Panc1 (cell line): ENCODE measurements around the gene MBTPS2. TPM values are rescaled to one million over a fixed set of nuclear protein-coding genes. Genes with fewer than 3 reads are reported as not detected.

Experiments used
- ATAC-seq: fragments of 200-7000 bp; cut with Tn5 transposase; 2 replicates; pipeline ENCODE4 v1.9.1; 2020; ENCODE audit warnings: mild to moderate bottlenecking, moderate library complexity
- BruUV-seq: library from RNA; stranded (reverse); fragments of 400-500 nt; replicated peaks from 2 replicates; lab custom pipeline; 2021; lab: Mats Ljungman, UMichigan
- CTCF ChIA-PET: fragments of 300-600 bp; sonication (Branson Sonifier 250); formaldehyde crosslinking; loops from one replicate; lab custom pipeline; 2022; ENCODE audit warnings: antibody characterized with exemption; lab: Charles Lee
- POLR2A ChIA-PET: fragments of 300-600 bp; sonication (Branson Sonifier 250); formaldehyde crosslinking; loops from one replicate; lab custom pipeline; 2022; ENCODE audit warnings: antibody characterized with exemption; lab: Charles Lee
- DNase-seq: peaks from one replicate; pipeline ENCODE4 v3.0.0-alpha.2; 2010; ENCODE audit warnings: low read depth, low spot score
- H3K27ac ChIP-seq: 2 replicates; pipeline ENCODE4 v1.5.1; 2011; ENCODE audit warnings: mild to moderate bottlenecking, low read length, inconsistent platforms
- H3K27me3 ChIP-seq: fragments of 200-500 bp; sonication (Bioruptor generic); 2 replicates; pipeline ENCODE4 v1.6.0; 2014; ENCODE audit warnings: low read length, inconsistent platforms; ENCODE audit not compliant: control insufficient read depth, insufficient read depth
- H3K36me3 ChIP-seq: fragments of 200-500 bp; sonication (Bioruptor generic); 2 replicates; pipeline ENCODE4 v1.5.1; 2014; ENCODE audit warnings: inconsistent platforms, mild to moderate bottlenecking, low read length, moderate library complexity; ENCODE audit not compliant: control insufficient read depth, insufficient read depth
- H3K4me1 ChIP-seq: 2 replicates; pipeline ENCODE4 v1.5.1; 2011; ENCODE audit warnings: inconsistent platforms, mild to moderate bottlenecking, low read length, moderate library complexity; ENCODE audit not compliant: control insufficient read depth, insufficient read depth
- H3K4me3 ChIP-seq, 2 experiments: 2 replicates each; pipeline ENCODE4 v1.5.1; 2011 to 2012; ENCODE audit warnings: low read depth in 2 of 2, low read length in 2 of 2, mild to moderate bottlenecking in 2 of 2, inconsistent platforms in 1 of 2, moderate library complexity in 1 of 2
- H3K9me3 ChIP-seq: fragments of 200-500 bp; sonication (Bioruptor generic); 2 replicates; pipeline ENCODE4 v1.5.1; 2014; ENCODE audit warnings: low read depth, mild to moderate bottlenecking, inconsistent platforms, low read length, moderate library complexity; ENCODE audit not compliant: control insufficient read depth, insufficient read depth
- POLR2AphosphoS5 ChIP-seq: IDR thresholded peaks from 2 replicates; pipeline ENCODE4 v1.6.1; 2012; ENCODE audit warnings: mild to moderate bottlenecking, low read depth, low read length, moderate library complexity
- SIN3A ChIP-seq: IDR thresholded peaks from 2 replicates; pipeline ENCODE4 v1.6.1; 2012; ENCODE audit warnings: low read depth, mild to moderate bottlenecking, low read length, moderate library complexity, borderline replicate concordance; ENCODE audit not compliant: insufficient read depth
- TCF7L2 ChIP-seq: IDR thresholded peaks from 2 replicates; pipeline ENCODE4 v1.6.1; 2011; ENCODE audit warnings: mild to moderate bottlenecking, low read depth, low read length, inconsistent platforms
- in situ Hi-C: cut with HindIII; loops from 2 replicates; pipeline ENCODE4 v1.10.0; 2016; ENCODE audit warnings: low sequenced_read_pairs, low pct_unique_long_range_greater_than_20kb
- intact Hi-C: fragments of 100-400 bp; cut with micrococcal nuclease; formaldehyde crosslinking; loops from one replicate; pipeline ENCODE4 v1.10.0; 2022; ENCODE audit not compliant: unreplicated experiment
- total RNA-seq: library from RNA; stranded (reverse); gene quantifications from one replicate; pipeline ENCODE4 v1.2.1, GENCODE V29; 2021; ENCODE audit not compliant: unreplicated experiment
- TF ChIP-seq, protein P1 (sequence below): fragments of 450-650 bp; IDR thresholded peaks from 2 replicates; pipeline ENCODE4 v1.5.1; 2017; ENCODE audit warnings: mild to moderate bottlenecking
- TF ChIP-seq, protein P2 (sequence below), 2 experiments: IDR thresholded peaks; 2 replicates each; pipeline ENCODE4 v1.6.1; 2011 to 2012; ENCODE audit warnings: low read depth in 2 of 2, control low read depth in 1 of 2, low read length in 1 of 2, mild to moderate bottlenecking in 1 of 2, moderate library complexity in 1 of 2; ENCODE audit not compliant: insufficient read depth in 1 of 2

Gene MBTPS2
- total RNA-seq, 1 experiment from 2014 or later, result 13.5 TPM

DNA sequence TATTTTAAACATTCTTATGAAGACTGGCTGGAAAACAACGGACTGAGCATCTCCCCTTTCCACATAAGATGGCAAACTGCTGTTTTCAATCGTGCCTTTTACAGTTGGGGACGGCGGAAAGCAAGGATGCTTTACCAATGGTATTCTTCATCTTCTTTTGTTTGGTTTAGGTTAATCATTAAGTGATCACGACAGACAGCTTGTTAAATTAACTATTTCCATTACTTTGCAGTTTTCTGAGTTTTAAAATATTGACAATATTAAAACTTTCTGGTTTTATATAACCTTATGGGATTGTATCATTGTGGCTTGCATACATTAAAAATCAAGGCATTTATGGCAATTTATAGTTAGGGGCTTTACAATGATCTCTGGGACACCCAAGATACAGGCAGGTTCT, 3.8 kb downstream of the MBTPS2 start:
- H3K4me3 ChIP-seq, result no peak overlapping the region
- H3K9me3 ChIP-seq, result no peaks in the 10 kb centered on the region
- POLR2A ChIA-PET, result no interaction called here
- no peak for TF ChIP-seq TCF7L2
- TF ChIP-seq, protein P1, sequence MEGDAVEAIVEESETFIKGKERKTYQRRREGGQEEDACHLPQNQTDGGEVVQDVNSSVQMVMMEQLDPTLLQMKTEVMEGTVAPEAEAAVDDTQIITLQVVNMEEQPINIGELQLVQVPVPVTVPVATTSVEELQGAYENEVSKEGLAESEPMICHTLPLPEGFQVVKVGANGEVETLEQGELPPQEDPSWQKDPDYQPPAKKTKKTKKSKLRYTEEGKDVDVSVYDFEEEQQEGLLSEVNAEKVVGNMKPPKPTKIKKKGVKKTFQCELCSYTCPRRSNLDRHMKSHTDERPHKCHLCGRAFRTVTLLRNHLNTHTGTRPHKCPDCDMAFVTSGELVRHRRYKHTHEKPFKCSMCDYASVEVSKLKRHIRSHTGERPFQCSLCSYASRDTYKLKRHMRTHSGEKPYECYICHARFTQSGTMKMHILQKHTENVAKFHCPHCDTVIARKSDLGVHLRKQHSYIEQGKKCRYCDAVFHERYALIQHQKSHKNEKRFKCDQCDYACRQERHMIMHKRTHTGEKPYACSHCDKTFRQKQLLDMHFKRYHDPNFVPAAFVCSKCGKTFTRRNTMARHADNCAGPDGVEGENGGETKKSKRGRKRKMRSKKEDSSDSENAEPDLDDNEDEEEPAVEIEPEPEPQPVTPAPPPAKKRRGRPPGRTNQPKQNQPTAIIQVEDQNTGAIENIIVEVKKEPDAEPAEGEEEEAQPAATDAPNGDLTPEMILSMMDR, result no peak
- no peak for TF ChIP-seq SIN3A
- no peak for TF ChIP-seq POLR2AphosphoS5
- TF ChIP-seq, protein P2, sequence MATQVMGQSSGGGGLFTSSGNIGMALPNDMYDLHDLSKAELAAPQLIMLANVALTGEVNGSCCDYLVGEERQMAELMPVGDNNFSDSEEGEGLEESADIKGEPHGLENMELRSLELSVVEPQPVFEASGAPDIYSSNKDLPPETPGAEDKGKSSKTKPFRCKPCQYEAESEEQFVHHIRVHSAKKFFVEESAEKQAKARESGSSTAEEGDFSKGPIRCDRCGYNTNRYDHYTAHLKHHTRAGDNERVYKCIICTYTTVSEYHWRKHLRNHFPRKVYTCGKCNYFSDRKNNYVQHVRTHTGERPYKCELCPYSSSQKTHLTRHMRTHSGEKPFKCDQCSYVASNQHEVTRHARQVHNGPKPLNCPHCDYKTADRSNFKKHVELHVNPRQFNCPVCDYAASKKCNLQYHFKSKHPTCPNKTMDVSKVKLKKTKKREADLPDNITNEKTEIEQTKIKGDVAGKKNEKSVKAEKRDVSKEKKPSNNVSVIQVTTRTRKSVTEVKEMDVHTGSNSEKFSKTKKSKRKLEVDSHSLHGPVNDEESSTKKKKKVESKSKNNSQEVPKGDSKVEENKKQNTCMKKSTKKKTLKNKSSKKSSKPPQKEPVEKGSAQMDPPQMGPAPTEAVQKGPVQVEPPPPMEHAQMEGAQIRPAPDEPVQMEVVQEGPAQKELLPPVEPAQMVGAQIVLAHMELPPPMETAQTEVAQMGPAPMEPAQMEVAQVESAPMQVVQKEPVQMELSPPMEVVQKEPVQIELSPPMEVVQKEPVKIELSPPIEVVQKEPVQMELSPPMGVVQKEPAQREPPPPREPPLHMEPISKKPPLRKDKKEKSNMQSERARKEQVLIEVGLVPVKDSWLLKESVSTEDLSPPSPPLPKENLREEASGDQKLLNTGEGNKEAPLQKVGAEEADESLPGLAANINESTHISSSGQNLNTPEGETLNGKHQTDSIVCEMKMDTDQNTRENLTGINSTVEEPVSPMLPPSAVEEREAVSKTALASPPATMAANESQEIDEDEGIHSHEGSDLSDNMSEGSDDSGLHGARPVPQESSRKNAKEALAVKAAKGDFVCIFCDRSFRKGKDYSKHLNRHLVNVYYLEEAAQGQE (IDR thresholded peaks at IDR 0.05; ENCODE audit: insufficient read depth in 1 of 2, low read depth in 2 of 2, low read length in 1 of 2), result no peak
- no peaks in the 10 kb centered on the region for H3K27me3 ChIP-seq
- DNase-seq, result no peak
- no peaks in the 10 kb centered on the region for H3K4me1 ChIP-seq
- H3K27ac ChIP-seq, result no peak overlapping the region
- H3K36me3 ChIP-seq, result peaks cover 3% of the 10 kb centered on the region
- BruUV-seq, result no TSS peak
- CTCF ChIA-PET, result no interaction called here
- ATAC-seq, result no peak
- in situ Hi-C loops, result no loop called here
- intact Hi-C loops, result no loop called here

DNA sequence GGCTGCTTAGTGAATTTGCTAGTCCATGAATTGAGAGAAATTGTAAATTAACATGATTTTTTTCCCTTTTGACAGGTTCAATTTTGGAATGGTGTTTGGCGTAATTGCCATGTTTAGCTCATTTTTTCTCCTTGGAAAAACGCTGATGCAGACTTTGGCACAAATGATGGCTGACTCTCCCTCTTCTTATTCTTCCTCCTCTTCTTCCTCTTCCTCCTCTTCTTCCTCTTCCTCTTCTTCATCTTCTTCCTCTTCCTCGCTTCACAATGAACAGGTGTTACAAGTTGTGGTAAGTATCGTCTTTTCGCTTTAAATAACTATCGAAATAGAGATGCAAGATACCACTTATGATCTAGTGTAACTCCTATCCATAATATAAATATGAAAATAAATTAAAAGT, 5.7 kb downstream of the MBTPS2 start:
- Histone ChIP-seq H3K4me1 (no peaks in the 10 kb centered on the region), H3K27ac (no peak overlapping the region), H3K36me3 (peaks cover 3% of the 10 kb centered on the region), H3K4me3 (no peak overlapping the region), H3K9me3 (no peaks in the 10 kb centered on the region), H3K27me3 (no peaks in the 10 kb centered on the region)
- ATAC-seq (no peak), DNase-seq (no peak)
- POLR2A ChIA-PET, result no interaction called here
- in situ Hi-C loops (no loop called here), intact Hi-C loops (no loop called here)
- BruUV-seq, result no TSS peak
- TF ChIP-seq, protein P1, result no peak
- TF ChIP-seq TCF7L2, result no peak
- TF ChIP-seq, protein P2 (IDR thresholded peaks at IDR 0.05; ENCODE audit: insufficient read depth in 1 of 2, low read depth in 2 of 2, low read length in 1 of 2), result no peak
- TF ChIP-seq SIN3A, result no peak
- TF ChIP-seq POLR2AphosphoS5, result no peak
- CTCF ChIA-PET, result no interaction called here
